Measurements from ENCODE around the gene TRABD2A.
"Not testable (repeated sequence)": the region's sequence is repeated elsewhere in the genome, so short reads cannot be mapped to it uniquely, and the experiment has no call there.

The TRABD2A gene

GRCh38 chr2:84879584-84880394 lies 1.1 kb downstream of the TRABD2A start:
- DNase-seq (ENCODE audit: low read depth in 3 of 3): no peak

DNA sequence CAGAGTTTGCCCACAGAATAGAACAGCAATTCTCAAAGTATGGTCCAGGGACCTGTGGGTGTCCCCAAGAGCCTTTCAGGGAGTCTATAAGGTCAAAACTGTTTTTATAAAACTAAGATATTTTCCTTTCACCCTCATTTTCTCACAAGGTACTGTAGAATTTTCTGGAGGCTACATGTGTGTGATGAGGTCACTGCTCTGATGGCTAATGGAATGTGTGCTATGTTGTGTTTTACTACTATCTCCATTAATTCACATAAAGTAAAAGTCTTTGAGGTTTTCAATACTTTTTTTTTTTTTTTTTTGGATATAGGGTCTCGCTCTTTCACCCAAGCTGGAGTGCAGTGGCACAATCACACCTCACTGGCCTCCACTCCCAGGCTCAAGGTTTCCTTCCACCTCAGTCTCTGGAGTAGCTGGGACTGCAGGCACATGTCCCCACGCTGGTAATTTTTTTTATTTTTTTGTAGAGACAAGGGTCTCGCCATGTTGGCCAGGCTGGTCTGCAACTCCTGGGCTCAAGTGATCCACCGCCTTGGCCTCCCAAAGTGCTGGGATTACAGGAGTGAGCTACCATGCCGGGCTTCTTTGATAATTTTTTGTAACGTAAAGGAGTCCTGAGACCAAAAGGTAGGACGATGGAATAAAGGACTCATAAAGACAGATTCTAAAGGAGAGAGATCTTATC lies 1.8 kb downstream of the TRABD2A start:
- no peak for DNase-seq (ENCODE audit: low read depth in 3 of 3)

DNA sequence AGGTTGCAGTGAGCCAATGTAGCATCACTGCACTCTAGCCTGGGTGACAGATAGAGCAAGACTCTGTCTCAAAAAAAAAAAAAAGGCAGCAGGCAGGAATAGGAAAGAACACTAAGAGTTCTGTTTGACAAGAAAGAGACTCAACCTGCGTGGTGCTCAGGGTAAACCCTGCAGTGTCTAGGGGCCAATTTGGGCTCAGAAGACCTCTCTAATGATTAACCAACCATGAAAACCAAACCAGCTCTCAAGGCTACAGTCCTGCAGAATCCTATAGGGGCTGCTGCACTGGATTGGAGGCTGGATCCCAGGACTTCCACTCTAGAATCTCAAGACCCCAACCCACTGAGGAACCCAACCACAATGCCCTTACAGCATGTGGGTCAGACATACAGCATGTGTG lies 2.4 kb downstream of the TRABD2A start:
- no peak for DNase-seq (ENCODE audit: low read depth in 3 of 3)

- no peak for DNase-seq (ENCODE audit: low read depth in 3 of 3)
Observed at GRCh38 chr2:84876369-84876768, 4.5 kb downstream of the TRABD2A start.

DNA sequence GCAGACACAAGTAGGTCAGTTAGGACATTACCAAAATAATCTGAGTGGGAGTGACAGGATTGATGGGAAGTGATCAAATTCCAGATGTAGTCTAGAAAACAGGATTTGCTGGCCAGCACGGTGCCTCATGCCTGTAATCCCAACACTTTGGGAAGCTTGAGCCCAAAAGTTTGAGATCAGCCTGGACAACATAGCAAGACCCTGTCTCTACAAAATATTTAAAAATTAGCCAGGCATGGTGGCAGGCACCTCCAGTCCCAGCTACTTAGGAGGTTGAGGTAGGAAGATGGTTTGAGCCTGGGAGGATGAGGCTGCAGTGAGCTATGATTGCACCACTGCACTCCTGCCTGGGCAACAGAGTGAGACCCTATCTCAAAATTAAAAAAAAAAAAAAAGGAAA lies 5.3 kb downstream of the TRABD2A start:
- not testable (repeated sequence) for DNase-seq (ENCODE audit: low read depth in 3 of 3)

DNA sequence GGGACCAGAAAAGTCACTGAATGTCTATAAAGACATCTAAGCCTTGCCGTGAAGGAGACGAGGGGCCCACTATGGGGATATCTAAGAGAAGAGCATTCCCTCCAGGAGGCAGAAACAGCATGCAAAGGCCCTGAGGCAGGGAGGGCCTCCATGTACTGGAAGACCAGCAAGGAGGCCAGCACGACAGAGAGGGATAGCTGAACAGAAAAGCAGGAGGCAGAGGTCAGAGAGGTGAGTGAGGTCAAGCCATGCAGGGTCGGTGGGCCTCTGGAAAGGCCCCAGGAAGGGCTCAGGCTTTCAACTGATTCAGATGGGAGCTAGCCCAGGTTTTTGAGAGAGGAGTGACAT lies 5.7 kb downstream of the TRABD2A start:
- DNase-seq (ENCODE audit: low read depth in 3 of 3): no peak

DNA sequence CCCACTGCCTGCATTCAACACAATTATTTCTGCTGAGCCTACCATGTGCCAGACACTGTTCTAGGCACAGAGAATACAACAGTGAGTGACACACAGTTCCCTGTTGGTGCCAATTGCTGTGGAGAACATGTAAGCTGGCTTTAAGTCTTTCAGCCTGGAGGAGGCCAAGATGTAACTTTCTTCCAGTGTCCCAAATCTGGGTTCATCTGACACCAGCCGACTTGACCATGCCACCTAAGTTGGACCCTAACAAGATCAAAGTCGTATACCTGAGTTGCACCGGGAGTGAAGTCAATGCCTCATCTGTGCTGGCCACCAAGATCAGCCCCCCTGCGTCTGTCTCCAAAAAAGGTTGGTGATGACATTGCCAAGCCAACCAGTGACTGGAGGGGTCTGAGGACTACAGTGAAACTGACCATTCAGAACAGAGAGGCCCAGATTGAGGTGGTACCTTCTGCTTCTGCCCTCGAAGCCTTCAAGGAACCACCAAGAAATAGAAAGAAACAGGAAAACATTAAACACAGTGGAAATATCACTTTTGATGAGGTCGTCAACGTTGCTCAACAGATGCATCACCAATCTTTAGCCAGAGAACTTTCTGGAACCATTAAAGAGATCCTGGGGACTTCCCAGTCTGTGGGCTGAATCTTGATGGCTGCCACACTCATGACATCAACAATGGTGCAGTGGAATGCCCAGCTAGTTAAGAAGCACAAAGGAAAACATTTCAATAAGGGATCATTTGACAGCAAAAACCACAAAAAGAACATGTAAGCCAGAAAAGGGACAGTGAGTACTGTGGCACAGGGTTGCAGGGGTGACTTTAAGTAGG lies 6.3 kb downstream of the TRABD2A start:
- no peak for DNase-seq (ENCODE audit: low read depth in 3 of 3)

DNA sequence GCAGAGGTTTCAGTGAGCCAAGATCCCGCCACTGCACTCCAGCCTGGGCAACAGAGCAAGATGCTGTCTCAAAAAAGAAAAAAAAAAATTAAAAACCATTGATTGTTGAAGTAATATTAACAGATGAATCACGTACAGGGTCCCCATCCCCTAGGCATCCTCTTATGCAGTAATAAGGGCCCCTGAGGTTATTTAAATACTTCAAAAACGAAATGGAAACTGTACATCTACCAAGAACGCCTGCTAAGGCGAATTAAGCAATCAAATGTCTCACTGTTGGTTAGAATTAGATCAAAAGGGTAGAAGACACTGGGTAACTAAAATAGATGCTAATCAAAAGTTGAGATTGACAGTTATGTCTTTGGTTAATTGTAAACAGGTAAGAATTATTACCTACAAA lies 7.5 kb downstream of the TRABD2A start:
- no peak for DNase-seq (ENCODE audit: low read depth in 3 of 3)

- DNase-seq (ENCODE audit: low read depth in 3 of 3): not testable (repeated sequence)
Observed at GRCh38 chr2:84872691-84873090, 8.2 kb downstream of the TRABD2A start.

DNA sequence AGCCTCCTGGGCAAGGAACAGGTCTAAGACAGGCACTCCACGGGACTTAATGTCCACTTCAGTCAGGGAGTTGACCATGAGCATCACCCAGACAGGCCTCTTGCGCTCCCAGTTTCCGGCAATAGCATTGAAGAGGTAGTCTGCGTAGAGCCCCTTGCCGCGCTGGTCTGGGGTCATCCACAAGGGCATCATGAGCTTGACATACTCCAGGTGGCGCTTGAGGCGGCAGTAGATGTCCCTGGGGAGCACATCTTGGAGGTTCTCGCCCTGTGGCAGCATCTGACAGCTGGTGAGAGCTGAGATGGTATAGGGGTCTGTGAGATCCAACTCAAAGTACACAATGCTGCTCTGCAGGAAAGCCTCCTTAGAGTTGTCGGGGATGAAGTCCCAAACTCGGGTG lies 10.6 kb downstream of the TRABD2A start:
- DNase-seq (ENCODE audit: low read depth in 3 of 3): no peak

DNA sequence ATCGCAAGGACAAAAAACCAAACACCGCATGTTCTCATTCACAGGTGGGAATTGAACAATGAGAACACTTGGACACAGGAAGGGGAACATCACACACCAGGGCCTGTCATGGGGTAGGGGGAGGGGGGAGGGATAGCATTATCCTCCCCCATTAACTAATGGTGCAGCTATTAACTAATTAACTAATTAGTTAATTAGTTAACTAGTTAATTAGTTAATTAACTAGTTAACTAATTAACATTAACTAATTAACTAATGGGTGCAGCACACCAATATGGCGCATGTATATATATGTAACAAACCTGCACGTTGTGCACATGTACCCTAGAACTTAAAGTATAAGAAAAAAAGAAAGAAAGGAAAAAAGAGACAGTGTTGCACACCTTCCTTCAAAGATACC lies 12.6 kb downstream of the TRABD2A start:
- not testable (repeated sequence) for DNase-seq (ENCODE audit: low read depth in 3 of 3)

DNA sequence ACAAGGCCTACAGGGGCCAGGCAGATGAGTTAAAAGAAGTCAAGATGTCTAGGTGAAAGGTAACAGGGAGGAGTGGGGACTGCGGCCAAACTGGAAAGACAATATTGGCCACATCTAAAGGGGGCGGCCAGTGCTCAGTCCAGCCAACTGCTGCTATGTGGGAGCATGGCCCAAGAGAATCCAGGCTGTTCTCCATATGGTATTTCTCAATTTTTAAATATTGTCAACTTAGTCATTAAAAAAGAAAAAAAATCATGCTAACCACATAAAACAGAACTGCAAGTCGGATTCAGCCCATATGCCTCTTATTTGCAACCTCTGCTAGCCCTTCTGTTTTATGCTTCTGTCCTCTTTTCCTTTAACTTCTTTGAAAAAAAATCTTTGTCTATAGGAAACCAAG lies 14.8 kb downstream of the TRABD2A start:
- DNase-seq (ENCODE audit: low read depth in 3 of 3): no peak

DNA sequence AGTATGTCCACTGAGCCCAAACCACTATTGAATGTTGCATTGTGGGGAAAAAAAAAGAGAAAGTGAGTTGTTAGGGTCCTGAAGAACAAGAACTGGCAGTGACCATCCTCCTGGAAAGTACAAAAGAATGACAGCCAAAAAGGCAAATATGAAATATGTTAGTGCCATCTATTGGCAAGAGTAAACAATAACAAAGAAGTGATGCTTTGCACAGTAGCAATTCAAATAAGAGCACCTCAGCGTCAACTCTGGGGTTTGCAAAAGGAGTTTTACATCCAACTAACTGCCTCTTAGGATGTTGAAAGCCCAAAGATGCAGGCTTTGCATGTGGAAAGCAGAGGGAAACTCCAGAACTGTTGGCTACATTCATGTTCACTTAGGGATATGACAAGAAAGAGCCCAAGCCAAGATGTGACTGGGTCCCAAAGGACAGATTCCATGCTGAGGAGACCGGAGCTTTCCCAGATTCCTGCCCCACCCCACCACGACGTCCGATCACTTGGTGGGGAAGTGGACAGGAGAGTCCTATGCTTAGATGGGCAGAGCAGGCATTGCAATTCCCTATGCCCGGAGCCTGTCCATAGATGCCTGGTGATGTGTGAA lies 15.6 kb downstream of the TRABD2A start:
- no peak for DNase-seq (ENCODE audit: low read depth in 3 of 3)

- no peak for DNase-seq (ENCODE audit: low read depth in 3 of 3)
Observed at GRCh38 chr2:84862006-84862405, 18.9 kb downstream of the TRABD2A start.

DNA sequence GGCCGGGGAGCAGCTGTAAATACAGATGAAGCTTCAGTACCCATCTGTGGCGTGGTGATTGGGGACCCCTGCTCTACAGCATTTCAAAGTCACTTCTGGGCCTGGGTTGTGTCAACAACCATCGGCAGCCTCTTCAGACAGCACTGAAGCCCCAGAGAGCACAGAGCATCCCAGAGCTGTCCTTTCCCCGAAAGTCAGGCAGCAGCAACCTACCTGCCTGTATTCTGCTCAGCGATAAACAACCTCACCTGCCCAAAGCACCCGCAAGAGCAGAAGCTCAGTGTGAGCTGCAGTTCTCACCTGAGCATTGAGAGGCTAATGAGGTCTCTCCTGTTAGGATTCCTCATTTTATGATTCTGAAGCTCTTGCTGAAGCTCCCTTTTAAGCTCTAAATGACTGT lies 19.3 kb downstream of the TRABD2A start:
- no peak for DNase-seq (ENCODE audit: low read depth in 3 of 3)

DNA sequence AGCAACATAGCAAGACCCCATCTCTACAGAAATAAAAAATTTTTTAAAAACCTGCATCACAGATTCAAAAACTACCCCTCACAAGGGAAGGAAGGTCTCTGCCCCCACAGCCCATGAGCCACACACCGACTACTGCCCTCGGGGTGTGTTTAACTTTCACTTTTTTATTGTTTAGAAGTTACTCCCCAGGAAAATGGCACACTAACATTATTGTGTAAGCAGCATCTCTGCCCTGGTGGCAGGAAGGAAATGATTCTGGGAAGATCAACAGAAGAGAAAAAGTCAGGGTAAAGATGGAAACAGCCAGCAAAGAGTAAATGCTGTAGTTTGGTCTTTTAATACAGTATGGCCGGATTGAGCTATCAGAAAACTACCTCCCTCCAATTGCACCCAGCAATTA lies 21.9 kb downstream of the TRABD2A start:
- DNase-seq (ENCODE audit: low read depth in 3 of 3): no peak

DNA sequence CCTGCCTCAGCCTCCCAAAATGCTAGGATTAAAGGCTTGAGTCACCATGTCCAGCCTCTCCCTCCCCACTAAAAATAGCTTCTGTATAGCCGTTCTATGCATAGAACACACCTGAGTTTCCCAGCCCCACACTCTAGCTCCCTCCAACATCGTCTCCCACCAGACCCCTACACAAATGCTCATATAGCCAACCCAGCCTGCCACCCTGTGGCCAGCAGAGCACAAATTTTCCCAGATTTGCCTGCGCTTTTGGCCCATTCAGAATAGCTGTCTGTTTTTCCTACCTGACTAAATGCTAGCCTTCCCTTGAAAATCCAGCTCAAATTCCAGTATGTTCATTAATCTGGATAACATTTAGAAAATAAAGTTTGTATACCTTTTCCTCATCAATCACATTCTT lies 22.8 kb downstream of the TRABD2A start:
- no peak for DNase-seq (ENCODE audit: low read depth in 3 of 3)

DNA sequence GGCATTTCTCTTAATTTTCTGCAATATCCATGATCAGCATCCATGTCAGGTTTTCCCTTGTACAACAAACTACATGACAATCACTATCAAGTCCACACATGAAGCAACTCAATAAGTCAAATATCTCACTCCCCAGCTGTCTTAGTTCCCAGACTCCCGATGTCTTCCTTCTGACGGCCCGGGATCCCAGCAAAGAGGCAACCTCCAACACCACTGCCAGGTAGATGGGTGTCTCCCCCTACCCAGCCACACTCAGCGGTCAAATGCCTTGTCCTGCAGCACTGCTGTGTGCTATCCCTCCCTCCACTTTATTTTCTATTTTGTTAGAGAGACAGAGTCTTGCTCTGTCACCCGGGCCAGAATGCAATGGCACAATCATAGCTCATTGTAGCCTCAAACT lies 23.3 kb downstream of the TRABD2A start:
- no peak for DNase-seq (ENCODE audit: low read depth in 3 of 3)

GRCh38 chr2:84856787-84857186 lies 24.1 kb downstream of the TRABD2A start:
- DNase-seq (ENCODE audit: low read depth in 3 of 3): no peak

- DNase-seq (ENCODE audit: low read depth in 3 of 3): no peak
Observed at GRCh38 chr2:84855731-84856130, 25.2 kb downstream of the TRABD2A start.

DNA sequence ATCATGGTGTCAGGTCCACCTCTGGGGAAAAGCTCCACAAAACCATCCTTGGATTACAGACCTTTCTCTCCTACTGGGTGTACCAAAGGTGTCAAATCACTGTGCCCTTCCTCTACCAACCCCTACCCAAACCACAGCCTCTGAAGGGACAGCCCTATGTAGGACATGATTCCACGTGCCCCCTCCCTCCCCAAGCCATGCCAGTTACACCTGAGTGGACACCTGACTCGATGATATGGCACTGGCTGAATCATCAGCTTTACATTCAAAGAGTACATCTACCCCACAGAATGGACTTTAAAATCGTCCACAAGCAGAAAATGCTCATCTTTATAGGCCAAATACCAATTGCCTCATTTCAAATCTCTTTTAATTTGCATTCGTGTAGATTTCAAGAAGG lies 26.0 kb downstream of the TRABD2A start:
- DNase-seq (ENCODE audit: low read depth in 3 of 3): no peak

GRCh38 chr2:84851876-84852275 lies 29.0 kb downstream of the TRABD2A start:
- DNase-seq (ENCODE audit: low read depth in 3 of 3): no peak

Data from stimulated activated CD4-positive, alpha-beta T cell treated with anti-CD3 and anti-CD28 coated beads, TNF-alpha, amount 100 ng/mL, for 4 hours (primary cell).